Coronary artery (tissue), 2 donors: ENCODE results near the gene DHX15.
"Not testable (repeated sequence)": the region's sequence is repeated elsewhere in the genome, so short reads cannot be mapped to it uniquely, and the experiment has no call there.

ENCODE experiments used
- DNase-seq: peaks from one replicate; pipeline ENCODE4 v3.0.0-alpha.2; 2017; ENCODE audit warnings: low spot score
- H3K27ac ChIP-seq, 2 donors: fragments of 200-600 bp; sonication (generic); one replicate each; pipeline ENCODE4 v1.5.1; 2016 to 2019
- H3K4me3 ChIP-seq: fragments of 200-600 bp; sonication (generic); 2 replicates; pipeline ENCODE4 v1.5.1; 2016; ENCODE audit warnings: mild to moderate bottlenecking, moderate library complexity
- TF ChIP-seq, protein P1 (sequence below): fragments of 200-600 bp; sonication (generic); IDR thresholded peaks from one replicate; pipeline ENCODE4 v1.5.1; 2019; ENCODE audit warnings: antibody characterized with exemption

Gene DHX15

DNA sequence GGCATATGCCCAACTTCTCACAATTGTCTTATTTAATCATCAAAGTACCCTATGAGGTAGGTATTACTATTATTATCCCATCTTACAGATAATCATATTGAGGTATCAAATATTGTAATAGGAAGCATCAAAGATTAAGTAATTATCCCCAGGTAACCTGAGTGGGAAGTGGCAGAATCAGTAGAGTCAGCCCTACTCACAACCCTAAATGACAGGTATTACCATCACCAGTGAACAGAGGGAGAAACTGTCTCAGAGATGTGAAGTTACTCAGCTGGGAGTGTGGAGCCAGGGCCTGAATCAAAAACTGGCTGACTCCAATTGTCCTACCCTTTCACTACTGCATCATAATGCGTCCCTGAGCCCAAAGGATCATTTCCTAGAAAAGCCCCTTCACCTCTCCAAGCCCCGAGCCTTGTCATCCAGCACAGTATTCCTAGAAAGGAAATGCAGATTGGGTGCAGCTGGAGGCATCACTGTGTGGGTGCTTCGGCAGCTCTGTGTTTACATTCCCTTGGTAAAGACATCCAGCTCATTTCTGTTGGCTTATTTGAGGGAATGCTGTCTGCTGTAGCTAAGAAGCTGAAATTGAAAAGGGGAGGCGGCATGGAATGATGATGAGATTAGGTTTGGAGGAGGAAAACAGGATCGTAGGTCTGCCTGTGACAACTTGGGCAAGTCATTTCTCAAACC is 72.8 kb downstream of the DHX15 start:
- no peak for DNase-seq
- no peak overlapping the region for H3K4me3 ChIP-seq
- TF ChIP-seq, protein P1, sequence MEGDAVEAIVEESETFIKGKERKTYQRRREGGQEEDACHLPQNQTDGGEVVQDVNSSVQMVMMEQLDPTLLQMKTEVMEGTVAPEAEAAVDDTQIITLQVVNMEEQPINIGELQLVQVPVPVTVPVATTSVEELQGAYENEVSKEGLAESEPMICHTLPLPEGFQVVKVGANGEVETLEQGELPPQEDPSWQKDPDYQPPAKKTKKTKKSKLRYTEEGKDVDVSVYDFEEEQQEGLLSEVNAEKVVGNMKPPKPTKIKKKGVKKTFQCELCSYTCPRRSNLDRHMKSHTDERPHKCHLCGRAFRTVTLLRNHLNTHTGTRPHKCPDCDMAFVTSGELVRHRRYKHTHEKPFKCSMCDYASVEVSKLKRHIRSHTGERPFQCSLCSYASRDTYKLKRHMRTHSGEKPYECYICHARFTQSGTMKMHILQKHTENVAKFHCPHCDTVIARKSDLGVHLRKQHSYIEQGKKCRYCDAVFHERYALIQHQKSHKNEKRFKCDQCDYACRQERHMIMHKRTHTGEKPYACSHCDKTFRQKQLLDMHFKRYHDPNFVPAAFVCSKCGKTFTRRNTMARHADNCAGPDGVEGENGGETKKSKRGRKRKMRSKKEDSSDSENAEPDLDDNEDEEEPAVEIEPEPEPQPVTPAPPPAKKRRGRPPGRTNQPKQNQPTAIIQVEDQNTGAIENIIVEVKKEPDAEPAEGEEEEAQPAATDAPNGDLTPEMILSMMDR, result no peak
- H3K27ac ChIP-seq, result no peak overlapping the region

DNA sequence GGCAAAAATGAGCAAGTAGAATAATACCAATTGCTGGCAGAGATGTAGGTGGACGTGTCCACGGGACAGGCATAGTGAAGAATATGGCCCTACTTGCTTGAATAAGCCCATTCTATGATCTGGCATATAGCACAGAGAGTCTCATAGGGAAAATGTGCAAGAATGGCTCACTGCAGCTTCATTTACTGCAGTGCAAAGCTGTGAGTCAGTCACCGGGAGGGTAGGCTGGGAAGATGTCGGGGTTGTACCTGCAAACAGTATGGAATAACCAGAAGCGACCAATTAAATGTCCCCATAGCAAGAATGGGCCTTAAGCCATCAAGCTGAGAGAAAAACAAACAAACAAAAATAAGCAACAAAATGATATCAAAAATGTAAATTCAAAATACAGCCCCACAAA is 74.3 kb downstream of the DHX15 start:
- no peak overlapping the region for H3K27ac ChIP-seq
- no peak overlapping the region for H3K4me3 ChIP-seq
- DNase-seq, result no peak
- TF ChIP-seq, protein P1, result no peak

DNA sequence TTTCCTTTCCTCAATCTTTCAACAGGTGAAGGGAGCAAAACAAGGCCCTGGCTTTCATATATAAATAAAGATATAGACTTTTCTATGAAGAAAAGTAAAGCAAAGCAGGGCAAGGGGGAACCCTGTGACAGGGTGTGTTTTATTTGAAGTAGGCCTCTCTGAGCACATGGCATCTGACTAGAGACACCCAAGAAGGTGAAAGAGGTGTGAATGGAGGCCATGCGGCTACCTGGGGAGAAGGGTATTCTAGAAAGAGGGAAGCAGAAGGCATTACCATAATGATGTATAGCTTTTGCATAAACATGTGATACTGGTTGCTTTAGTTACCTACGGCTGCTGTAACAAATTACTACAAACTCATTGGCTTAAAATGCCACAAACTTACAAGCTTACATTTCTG is 75.8 kb downstream of the DHX15 start:
- no peak for DNase-seq
- no peak overlapping the region for H3K4me3 ChIP-seq
- TF ChIP-seq, protein P1, result no peak

DNA sequence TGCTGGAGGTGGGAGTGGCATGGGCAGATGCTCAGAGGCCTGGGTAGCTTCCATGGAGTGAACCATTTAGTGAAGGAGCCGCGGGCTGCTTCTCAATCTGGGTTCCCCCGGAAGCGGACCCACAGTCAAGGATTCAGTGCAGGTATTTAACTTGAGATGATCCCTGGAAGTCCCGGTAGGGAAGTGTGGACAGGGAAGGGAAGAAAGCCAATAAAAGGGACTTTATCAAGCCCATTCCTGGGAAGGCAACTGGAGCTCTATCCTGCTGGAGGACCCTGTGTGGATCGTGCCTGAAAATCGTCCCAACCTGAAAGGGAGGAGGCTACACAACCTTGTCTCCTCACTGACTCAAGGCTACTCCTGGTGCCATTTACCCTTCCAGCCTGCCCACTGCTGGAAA is 76.9 kb downstream of the DHX15 start:
- no peak for DNase-seq
- Histone ChIP-seq H3K4me3 (no peak overlapping the region), H3K27ac (no peak overlapping the region)
- TF ChIP-seq, protein P1, result no peak

More for the DNA sequence above, 75.8 kb downstream of the DHX15 start:
- no peak overlapping the region for H3K27ac ChIP-seq

DNA sequence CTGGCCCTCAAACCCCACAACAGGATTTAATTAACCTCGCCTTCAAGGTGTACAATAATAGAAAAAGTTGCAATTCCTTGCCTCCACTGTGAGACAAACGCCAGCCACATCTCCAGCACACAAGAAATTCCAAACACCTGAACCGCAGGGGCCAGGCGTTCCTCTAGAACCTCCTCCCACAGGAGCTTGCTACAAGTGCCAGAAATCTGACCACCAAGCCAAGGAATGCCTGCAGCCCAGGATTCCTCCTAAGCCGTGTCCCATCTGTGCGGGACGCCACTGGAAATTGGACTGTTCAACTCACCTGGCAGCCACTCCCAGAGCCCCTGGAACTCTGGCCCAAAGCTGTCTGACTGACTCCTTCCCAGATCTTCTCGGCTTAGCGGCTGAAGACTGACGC is 81.3 kb downstream of the DHX15 start:
- DNase-seq, H3K4me3 ChIP-seq, H3K27ac ChIP-seq: not testable (repeated sequence)

DNA sequence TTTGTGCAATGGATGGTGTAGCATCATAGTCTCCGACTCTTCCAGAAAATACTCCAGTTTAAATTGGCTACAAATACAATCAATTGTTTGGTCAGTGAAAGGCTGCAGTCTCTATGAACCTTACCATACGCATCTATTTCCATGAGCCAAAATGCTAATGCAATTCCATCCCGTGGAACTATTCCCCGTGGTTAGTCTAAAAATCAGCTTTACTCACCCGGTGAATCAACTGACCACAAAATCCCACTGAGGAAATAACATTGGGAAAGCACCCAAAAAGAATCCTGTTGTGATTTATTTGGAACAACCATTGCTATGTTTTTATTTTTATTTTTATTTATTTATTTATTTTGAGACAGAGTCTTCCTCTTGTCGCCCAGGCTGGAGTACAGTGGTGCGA is 87.1 kb downstream of the DHX15 start:
- H3K4me3 ChIP-seq, result no peak overlapping the region
- TF ChIP-seq, protein P1, result no peak
- no peak for DNase-seq

DNA sequence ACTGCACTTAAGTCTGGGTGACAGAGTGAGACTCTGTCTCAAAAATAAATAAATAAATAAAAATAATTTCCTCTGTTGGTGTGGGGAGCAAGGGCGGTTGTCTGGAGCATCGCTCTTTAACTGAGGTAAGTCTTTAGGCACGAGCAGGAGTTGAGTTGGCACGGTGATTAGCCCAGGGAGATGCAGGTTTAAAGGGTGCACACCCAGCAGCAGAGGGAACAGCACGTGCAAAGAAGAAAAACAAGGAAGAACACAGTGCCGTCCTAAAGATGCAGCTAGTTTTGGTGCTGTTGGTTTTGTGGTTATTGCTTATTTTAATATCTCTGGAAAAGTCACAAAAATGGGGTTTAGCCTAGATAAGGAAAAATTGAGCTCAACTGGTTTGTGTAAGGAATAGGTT is 87.8 kb downstream of the DHX15 start:
- Histone ChIP-seq H3K27ac (no peak overlapping the region), H3K4me3 (no peak overlapping the region)
- TF ChIP-seq, protein P1, result no peak
- DNase-seq, result no peak

More for the DNA sequence above, 87.1 kb downstream of the DHX15 start:
- no peak overlapping the region for H3K27ac ChIP-seq
